Stimulated activated CD4-positive, alpha-beta T cell treated with anti-CD3 and anti-CD28 coated beads, Interleukin-4, amount 100 ng/mL, for 48 hours (primary cell): ENCODE measurements around the gene PRKCB.
"Not testable (repeated sequence)": the region's sequence is repeated elsewhere in the genome, so short reads cannot be mapped to it uniquely, and the experiment has no call there.

Experiments
- DNase-seq, 2 donors: peaks; one replicate each; pipeline ENCODE4 v3.0.0-alpha.2; 2020; ENCODE audit warnings: low read depth in 2 of 2

Gene PRKCB

DNA sequence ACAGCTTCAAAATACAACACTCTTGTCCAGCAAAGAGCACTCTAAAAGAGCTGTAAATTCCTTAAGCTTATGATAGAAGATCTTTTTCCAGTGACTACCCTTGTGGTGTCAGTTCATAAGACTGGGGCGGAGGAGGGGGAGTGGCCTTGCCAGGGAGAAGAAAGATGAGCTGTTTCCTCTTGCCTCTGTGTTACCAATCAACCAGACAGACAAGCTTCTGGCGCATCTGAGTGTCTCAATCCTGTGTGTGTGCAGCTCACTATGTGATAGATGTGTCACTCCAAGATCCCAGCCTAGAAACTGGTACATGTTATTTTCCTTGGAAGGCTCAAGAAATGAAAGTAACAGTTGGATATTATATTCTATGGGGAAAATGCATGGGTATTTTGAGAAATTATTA lies 253.0 kb downstream of the PRKCB start:
- DNase-seq = no peak

DNA sequence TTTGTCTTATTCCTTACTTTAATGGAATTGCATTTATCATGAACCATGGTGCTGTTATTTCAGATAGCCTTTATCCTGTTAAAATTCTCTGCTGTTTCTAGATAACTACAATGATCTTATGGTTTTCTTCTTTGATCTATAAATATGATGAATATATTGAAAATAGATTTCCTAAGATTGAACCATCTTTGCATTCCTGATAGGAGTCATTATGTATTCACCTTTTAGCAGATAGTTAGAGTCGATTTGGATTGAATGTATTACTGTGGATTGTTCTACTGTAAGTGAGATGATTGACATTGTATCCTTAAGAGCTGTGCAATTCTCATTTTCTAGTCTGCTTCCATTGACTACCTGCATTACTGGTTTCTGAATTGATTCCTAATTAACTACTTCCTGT lies 255.3 kb downstream of the PRKCB start:
- DNase-seq = no peak

DNA sequence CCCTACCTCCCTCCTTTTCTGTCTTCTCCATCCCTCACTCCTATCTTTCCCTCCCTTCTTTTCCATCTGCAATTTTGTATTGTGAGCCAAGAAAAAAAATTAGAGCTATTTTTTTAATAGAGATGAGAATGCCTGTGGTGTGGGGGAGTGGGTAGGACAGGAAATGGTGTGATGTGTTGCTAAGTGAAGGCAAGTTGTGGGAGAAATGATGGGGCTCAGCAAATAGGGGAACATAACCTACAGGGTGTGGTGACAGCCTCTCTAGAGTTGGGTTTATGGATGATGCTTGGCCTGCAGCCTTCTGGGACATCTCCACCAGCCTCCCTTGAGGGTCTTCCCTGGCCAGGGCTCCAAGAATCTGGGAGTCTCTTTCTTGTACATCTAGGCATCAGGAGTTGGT lies 257.3 kb downstream of the PRKCB start:
- DNase-seq = no peak

DNA sequence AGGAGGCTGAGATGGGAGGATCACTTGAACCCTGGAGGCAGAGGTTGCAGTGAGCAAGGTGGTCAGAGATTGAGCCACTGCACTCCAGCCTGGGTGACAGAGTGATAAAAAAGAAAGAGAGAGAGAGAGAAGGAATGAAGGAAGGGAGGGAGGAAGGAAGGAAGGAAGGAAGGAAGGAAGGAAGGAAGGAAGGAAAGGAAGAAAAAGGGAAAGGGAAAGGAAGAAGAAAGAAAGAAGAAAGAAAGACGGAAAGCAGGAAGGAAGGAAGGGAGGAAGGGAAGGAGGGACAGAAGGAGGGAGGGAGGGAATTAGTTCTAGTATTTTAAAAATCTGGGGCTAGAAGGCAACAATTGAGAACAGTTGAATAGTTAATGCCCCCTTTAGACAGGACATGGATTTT lies 258.9 kb downstream of the PRKCB start:
- no peak for DNase-seq

DNA sequence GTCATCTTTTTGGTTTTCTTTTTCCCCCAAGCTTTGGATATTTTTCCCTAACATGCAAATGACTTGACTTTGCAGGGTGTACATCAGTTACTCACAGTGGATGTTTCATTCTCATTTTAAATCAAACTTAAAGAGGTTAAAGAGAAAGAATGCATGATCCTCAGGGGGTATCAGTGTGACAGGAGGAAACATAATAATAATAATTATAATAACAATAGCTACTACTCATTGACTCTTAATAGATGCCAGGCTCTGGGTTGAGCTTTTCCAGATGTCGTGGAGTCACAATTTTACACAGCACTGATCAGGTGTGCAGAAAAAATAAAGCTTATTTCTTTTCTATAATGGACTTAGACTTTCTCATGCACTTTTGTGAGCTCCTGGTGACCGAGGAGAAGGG lies 263.1 kb downstream of the PRKCB start:
- DNase-seq = no peak

DNA sequence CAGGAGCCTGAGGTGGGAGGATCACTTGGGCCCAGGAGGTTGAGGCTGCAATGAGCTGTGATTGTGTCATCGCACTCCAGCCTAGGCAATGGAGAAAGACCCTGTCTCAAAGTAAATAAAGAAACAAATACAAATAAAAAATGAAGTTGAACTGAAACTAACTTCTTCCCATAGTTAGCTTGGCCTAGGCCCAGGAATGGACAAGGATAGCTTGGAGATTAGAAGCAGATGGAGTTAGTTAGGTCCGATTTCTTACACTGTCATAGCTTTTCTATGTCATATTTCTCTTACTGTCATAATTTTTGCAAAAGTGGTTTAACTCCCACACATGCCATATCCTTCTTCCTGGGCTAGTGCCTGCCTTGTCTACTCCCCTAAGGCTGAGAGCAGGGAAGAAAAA lies 265.6 kb downstream of the PRKCB start:
- DNase-seq = no peak

DNA sequence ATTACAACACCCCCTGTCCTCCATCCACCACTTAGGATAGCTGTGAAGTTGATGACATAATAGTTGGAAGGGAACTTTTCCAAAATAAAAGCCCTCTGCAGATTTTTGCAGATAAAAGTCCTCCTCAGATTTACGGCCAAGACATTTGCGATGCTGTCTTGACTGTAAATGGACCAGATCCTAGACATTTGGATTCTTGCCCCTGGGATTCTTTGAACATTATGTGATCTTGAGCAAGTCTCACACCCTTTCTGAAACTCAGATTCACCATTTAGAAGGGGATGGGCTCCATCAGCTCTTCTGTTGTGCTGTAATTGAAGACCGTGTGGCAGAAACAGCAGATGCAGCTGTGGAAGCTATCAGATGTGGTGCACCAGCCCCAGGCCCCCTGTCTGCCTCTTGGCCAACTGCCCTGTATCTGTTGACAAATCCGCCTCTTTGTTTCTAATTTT lies 266.5 kb downstream of the PRKCB start:
- no peak for DNase-seq

DNA sequence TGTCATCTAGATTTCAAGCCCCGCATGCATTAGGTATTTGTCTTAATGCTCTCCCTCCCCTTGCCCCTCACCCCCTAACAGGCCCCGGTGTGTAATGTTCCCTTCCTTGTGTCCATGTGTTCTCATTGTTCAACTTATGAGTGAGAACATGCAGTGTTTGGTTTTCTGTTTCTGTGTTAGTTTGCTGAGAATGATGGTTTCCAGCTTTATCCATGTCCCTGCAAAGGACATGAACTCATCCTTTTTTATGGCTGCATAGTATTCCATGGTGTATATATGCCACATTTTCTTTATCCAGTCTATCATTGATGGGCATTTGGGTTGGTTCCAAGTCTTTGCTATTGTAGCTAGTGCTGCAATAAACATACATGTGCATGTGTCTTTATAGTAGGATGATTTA lies 269.7 kb downstream of the PRKCB start:
- not testable (repeated sequence) for DNase-seq

DNA sequence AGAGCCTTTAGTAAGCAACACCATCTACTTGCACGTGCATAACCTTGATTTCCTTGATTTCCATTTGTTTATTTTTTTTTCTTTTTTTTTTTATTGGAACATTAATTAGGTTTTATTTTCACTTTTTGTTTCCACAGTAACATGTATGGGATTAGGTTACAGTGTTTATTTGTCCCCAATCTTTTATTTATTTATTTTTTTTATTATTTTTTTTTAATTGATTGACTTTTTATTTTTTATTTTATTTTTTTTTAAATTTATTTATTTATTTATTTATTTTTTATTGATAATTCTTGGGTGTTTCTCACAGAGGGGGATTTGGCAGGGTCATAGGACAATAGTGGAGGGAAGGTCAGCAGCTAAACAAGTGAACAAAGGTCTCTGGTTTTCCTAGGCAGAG lies 272.3 kb downstream of the PRKCB start:
- DNase-seq = not testable (repeated sequence)

DNA sequence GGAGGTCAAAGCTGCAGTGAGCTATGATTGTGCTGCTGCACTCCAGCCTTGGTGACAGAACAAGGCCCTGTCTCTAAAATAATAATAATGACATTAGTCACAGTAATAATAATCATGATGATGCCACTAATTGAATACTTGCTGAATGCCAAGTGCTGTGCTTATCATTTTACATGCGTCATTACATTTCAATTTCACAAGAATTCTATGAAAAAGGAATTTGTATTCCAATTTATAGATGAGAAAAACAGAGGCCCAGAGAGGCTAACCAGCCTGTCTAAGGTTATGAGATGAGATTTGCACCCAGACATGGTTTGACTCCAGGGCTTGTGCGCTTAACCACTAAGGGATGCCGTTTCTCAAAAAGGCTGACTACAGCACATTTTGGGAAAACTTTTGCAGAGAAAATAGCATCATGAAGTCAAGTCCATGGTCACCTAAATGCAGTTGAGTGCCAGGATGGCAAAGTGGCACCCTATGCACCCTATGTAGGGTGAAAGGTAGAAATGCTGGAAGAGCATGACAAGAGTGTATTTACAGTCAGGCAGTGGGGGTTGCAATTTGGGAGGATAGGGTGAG lies 276.0 kb downstream of the PRKCB start:
- no peak for DNase-seq

DNA sequence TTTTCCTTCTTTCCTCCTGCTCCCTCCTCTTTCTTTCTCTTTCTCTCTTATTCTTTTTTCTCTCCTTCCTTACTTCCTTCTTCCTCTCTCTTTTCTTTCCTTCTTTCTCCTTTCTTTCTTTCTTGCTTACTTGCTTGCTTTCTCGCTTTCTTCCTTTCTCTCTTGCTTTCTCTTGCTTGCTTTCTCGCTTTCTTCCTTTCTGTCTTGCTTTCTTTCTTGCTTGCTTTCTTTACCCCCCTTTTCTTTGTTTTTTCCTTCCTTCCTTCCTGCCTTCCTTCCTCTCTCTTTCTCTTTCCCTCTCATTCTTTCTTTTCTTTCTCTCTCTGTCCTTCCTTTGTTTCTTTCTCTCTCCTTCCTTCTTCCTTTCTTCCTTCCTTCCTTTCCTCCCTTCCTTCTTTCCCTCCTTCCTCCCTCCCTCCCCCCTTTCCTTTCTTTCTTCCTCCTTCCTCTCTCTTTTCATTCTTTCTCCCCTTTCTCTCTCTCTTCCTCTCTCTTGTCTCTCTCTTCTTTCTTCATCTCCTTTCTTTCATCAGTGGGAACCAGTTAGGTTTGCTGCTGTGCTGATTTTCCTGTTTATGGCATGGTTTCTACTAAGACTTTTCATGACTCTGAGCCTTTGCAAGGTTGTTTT lies 277.4 kb downstream of the PRKCB start:
- no peak for DNase-seq

DNA sequence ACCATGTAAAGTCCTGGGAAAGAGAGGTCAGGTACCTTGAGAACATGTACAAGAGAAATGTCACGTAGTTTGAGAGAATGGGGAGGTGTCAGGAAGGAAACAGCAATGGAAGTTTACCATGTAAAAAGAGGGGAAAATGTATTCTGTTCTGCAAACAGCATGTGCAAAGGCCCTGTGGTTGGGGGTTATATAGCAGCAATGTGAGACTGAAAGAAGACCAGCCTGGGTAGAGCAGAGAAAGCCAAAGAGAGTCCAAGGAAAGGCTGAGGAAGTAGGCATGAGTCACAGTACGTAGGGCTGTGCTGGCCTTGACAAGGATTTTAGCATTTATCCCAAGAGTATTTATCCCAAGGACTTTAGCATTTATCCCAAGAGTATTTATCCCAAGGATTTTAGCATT lies 279.1 kb downstream of the PRKCB start:
- DNase-seq = no peak

DNA sequence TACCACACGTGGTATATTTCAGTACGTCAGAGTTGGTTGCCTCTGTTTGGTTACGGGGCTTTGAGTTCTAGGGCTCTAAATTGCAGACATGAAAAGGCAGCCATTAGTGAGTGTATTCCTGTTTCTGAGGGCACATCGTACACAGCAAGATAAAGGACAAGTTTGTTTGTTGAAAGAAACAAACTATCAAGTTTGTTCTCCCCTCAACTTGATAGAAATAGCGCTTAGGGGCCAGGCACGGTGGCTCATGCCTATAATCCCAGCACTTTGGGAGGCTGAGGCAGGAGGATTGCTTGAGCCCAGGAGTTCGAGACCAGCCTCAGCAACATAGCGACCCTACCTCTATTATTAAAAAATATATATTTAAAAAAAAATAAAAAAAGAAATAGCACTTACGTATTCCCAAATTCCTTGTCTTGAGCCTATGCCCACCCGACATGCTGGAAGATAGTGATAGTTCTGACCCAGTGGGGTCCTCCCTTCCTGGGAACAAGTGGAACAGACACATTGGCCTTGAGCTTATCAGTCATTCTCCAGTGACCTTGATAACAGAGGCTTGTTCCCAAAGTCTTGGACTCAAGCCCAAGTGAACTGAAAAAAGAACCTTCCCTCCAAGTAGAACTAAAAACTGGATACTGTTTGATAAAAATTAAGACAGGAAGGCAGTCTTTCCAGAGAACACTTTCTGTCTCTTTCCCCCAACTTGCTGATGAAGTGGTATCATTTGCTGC lies 280.4 kb downstream of the PRKCB start:
- DNase-seq = no peak

DNA sequence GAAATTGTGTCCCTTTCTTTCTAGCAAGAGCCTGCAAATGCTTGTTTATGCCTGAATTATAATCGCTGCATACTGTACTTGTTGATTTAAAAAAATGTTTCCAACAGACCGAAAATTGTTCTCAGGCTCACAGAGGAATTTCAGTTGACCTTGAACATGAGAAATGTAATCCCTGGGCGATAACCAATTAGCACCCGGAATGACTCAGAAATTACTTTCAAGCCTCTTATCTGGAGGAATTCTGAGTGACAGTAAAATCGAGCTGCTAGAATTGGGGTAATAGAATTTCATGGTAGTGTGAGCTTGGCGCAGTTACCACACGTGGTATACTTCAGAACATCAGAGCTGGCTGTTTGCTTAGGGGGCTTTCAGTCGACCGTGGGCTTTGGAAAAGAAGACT lies 281.2 kb downstream of the PRKCB start:
- DNase-seq = no peak

DNA sequence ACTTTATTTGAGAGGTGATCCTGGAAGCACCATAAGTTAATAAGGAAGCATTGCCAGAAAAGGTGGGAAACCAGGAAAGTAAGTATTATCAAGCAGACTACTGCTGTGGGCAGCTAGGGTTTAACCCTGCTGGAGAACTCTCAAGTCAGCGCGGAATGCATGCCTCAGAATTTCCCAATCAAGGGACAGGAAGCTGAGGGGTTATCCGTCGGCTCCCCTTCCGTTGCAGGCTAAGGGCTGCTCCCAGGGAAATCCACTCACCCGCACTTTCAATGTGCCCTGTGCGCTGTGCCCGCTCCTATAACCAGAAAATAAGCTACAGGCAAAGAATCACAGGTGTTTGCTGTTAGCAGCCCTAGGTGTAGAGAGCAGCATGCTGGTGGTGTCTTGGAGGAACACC lies 281.9 kb downstream of the PRKCB start:
- DNase-seq = no peak

DNA sequence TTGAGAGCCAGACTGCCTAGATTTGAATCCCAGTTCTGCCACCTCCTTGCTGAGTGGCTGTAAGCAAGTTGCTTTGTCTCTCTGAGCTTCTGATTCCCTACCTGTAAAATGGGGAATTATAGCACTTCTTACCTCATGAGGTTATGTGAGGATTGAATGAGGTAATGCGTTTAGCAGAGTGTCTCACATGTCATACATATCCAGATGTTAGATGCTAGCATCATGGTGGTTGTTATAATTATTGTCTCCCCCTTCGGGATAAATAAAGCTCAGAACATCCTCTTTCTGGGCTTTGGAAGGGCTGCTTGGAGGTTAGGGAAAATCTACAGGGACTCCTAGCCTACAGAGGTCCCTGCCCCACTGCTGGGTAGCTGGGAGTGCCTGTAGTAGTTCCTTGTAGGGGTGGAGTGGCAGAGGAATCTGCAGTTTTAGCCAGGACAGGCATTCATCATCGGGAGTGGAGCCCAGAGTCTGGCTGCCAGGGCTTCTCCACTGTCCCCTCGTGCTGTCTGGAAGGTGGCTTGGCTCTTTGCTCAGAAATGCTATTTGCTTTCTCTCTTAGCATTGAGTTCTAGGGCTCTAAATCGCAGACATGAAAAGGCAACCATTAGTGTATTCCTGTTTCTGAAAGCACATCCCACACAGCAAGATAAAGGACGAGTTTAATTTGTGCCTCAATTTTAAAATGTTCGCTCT lies 282.5 kb downstream of the PRKCB start:
- DNase-seq = no peak

DNA sequence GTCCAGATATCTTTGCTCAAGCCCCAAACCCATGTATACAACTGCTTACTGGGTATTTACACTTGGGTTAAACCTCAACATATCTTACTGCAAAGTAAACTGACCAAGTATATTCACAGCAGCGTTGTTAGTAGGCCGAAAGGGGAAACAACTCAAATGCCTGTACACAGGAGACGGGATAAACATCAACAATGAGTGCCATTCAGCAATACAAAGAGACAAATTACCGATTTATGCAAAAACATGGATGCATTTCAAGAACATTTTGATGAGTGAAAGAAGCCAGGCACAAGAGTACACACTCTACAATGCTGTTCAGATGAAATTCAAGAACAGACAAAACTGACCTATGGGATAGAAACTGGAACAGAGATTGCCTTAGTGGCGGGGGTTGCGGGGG lies 284.0 kb downstream of the PRKCB start:
- no peak for DNase-seq

DNA sequence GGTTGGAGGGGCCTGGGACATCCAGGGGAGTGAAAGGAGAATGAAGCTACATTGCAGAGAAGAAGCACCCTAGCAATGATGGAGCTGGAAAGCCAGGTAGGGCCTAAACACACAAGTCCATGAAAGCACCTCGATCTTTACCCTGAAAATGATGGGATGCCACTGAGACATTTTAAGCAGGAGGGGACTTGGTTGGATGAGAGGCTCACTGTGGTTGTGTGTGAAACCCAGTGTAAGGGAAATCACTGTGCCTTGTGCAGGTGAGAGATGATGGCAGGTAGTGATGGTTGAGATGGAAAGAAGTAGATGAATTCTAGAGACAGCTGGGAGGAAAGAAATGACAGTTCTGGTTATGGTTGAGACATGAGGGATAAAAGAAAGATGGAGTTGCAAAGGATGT lies 287.5 kb downstream of the PRKCB start:
- DNase-seq = no peak

DNA sequence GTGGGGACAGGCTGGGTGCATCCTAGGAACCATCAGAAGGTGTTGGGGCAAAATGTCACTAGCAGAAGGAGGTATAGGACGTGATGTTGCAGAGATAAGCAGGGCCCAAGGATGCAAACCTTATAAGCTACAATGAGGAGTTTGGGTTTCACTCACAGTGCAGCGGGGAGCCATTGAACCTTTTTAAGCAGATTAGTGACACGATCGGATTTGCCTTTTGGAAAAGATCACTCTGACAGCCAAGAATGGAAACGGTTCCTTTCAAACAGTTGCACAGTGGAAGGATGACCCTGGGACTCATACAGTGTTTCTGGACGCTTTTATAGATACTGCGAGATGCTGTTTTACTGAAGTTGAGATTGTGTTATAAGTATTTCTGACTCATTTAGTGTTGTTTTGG lies 288.5 kb downstream of the PRKCB start:
- DNase-seq = no peak

DNA sequence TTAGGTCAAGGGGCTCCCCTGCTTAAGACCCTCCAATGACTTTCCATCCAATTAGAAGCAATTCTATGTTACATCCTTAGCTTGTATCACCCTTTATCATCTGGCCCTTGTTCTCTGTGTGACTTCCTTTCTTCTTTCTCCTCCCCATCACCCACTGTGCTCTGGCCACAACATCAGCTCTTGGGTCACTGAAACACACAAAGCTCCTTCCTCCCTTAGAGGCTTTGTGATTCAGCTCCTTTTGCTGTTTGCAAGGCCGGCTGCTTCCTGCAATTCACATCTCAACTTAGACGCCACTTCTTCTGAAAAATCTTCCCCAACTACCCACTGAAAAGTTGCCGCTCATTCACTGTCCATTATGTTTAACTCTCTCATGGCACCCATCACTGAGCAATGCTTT lies 289.4 kb downstream of the PRKCB start:
- DNase-seq = no peak

DNA sequence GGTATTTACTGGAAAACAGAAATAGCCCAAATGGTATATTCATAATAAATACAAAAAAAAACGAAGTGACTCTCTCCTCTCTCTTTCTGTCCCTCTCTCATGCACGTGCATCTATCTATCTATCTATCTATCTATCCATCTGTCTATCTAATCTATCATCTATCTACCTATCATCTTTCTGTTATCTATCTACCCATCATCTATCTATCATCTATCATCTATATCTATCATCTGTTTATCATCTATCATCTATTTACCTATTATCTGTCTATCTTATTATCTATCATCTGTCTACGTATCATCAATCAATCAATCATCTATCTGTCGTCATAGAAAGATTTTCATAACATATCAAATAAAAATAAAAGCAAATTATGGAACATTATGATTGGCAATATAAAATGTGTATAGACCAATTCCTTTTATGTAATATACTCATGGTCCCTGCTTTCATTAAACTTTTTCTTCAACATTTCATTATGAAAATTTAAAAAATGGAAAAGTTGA lies 293.7 kb downstream of the PRKCB start:
- no peak for DNase-seq

DNA sequence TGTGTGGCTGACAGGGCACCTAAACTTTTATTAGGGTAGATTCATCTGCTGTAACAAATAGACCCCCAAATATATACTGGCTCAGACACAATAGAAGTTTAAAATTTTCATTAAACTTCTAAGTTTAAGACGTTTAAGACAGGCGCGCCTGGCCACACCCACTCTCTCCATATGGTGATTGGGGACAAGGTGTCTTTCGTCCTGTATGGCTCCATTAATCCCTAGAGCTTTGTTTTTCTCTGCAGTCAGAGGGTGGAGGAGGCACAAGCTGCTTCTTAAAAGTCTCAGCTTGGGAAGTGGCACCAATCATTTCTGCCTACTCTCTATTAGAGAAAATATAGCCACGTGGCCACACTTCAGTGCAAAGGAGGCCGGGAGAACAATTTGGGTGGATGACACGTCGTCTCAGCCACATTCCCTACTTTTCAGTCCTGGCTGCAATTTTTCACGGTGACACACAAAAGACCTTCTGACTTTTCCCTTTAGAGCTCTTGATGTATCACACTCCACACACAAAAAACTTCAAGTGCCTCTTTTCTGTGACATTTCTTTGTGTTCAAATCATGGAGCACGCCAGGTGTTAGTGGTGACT lies 294.8 kb downstream of the PRKCB start:
- DNase-seq = no peak
